ENCODE data around the gene SIAE. TPM values are rescaled to one million over a fixed set of nuclear protein-coding genes. Genes with fewer than 3 reads are reported as not detected.

Gene SIAE
- total RNA-seq, 2 donors from 2014 or later, result 6.8 to 15.0 TPM

Other genes starting within 250 kb of the SIAE start
- gene OR8B4, start 248.9 kb downstream of the SIAE start, total RNA-seq, result not detected
- gene OR8B8, start 228.0 kb downstream of the SIAE start, total RNA-seq, result not detected
- gene OR8B12, start 130.1 kb downstream of the SIAE start, total RNA-seq, result not detected
- gene OR8A1, start 103.7 kb downstream of the SIAE start, total RNA-seq, result not detected
- not detected for gene PANX3, start 62.3 kb downstream of the SIAE start, total RNA-seq
- 10 to 100 TPM; 55.5 to 61.4 TPM for gene TBRG1, start 50.9 kb downstream of the SIAE start, total RNA-seq
- 1 to 10 TPM in 1 of 2 donors, under 1 TPM in 1; 0.67 to 1.1 TPM for gene SPA17, start 165 bp upstream of the SIAE start, total RNA-seq
- 100 to 1,000 TPM in 1 of 2 donors, 10 to 100 TPM in 1; 20.8 to 614 TPM for gene NRGN, start 66.2 kb upstream of the SIAE start, total RNA-seq
- gene VSIG2, start 78.5 kb upstream of the SIAE start, total RNA-seq, result under 1 TPM; 0.32 to 0.57 TPM
- gene ESAM, start 88.6 kb upstream of the SIAE start, total RNA-seq, result 10 to 100 TPM in 1 of 2 donors, 1 to 10 TPM in 1; 3.5 to 30.5 TPM
- gene MSANTD2, start 126.7 kb upstream of the SIAE start, total RNA-seq, result 10 to 100 TPM; 10.1 to 11.3 TPM
- gene ROBO3, start 191.7 kb upstream of the SIAE start, total RNA-seq, result 10 to 100 TPM; 17.5 to 18.0 TPM
- not detected for gene ROBO4, start 224.1 kb upstream of the SIAE start, total RNA-seq
- gene HEPN1, start 245.5 kb upstream of the SIAE start, total RNA-seq, result not detected